K562 (cell line): ENCODE results near the gene TARM1. TPM values are rescaled to one million over a fixed set of nuclear protein-coding genes. Genes with fewer than 3 reads are reported as not detected.

Source experiments
- BHLHE40 ChIP-seq: IDR thresholded peaks from 2 replicates; pipeline ENCODE4 v1.6.1; 2011; ENCODE audit warnings: low read length, improper control_type of control experiment
- ELF2 ChIP-seq: fragments of 250-450 bp; sonication (Bioruptor Pico); IDR thresholded peaks from 2 replicates; pipeline ENCODE4 v1.5.0; 2021; ENCODE audit warnings: mild to moderate bottlenecking
- MXI1 ChIP-seq: IDR thresholded peaks from 2 replicates; pipeline ENCODE4 v1.6.1; 2011; ENCODE audit warnings: low read depth, mild to moderate bottlenecking, improper control_type of control experiment, low read length
- NR1H2 ChIP-seq: sonication (generic); formaldehyde crosslinking; IDR thresholded peaks from 2 replicates; pipeline ENCODE4 v1.4.0; 2020; ENCODE audit warnings: mild to moderate bottlenecking, missing genetic modification reagents
- SRF ChIP-seq, 2 experiments: fragments of 250-450, 450-650 bp in 1 of 2; sonication (Bioruptor Pico) in 1 of 2; sonication (generic) in 1 of 2; formaldehyde crosslinking; IDR thresholded peaks; 2 replicates each; pipeline versions ENCODE4 v1.5.0 to v1.5.1; 2020 to 2022; ENCODE audit warnings: mild to moderate bottlenecking in 1 of 2, missing genetic modification reagents in 1 of 2
- TAF15 ChIP-seq: fragments of 200-400 bp; formaldehyde crosslinking; IDR thresholded peaks from 2 replicates; pipeline ENCODE4 v1.6.1; 2017; ENCODE audit warnings: mild to moderate bottlenecking, low read depth, low read length, moderate library complexity
- ZBTB1 ChIP-seq: sonication (generic); formaldehyde crosslinking; IDR thresholded peaks from 2 replicates; pipeline ENCODE4 v1.8.1; 2023; ENCODE audit warnings: missing genetic modification reagents, low read depth, mild to moderate bottlenecking, borderline replicate concordance
- ZKSCAN8 ChIP-seq: fragments of 200-800 bp; sonication (Bioruptor generic); IDR thresholded peaks from 2 replicates; pipeline ENCODE4 v1.6.1; 2016; ENCODE audit warnings: missing genetic modification characterization, missing compliant biosample characterization
- ZNF224 ChIP-seq: sonication (generic); formaldehyde crosslinking; IDR thresholded peaks from 2 replicates; pipeline ENCODE4 v1.8.0; 2022; ENCODE audit warnings: mild to moderate bottlenecking, missing genetic modification reagents
- ZNF408 ChIP-seq: fragments of 250-450 bp; sonication (Bioruptor Pico); IDR thresholded peaks from 2 replicates; pipeline ENCODE4 v1.4.0; 2020; ENCODE audit warnings: low read depth, mild to moderate bottlenecking, moderate library complexity
- ZNF79 ChIP-seq: fragments of 250-450 bp; sonication (Bioruptor Pico); IDR thresholded peaks from 2 replicates; pipeline ENCODE4 v1.4.0; 2020; ENCODE audit warnings: low read depth, mild to moderate bottlenecking, moderate library complexity
- polyA plus RNA-seq, 8 experiments: library from polyadenylated mRNA; depleted of rRNA in 4 of 8; stranded (reverse) in 5 of 8; unstranded in 3 of 8; fragments of >200 nt; fragmentation: Nextera tagmentation in 2 of 8; fragmentation: Illumina TruSeq in 1 of 8; extraction: Ambion mirVana in 2 of 8; extraction: Trizol in 1 of 8; gene quantifications; 2 replicates each; pipeline versions ENCODE4 v1.2.1 to v1.2.3, GENCODE V29; 2011 to 2014; ENCODE audit warnings: inconsistent platforms in 1 of 8, missing spikeins in 1 of 8
- total RNA-seq, 7 experiments: library from RNA; depleted of rRNA in 6 of 7; stranded (reverse); fragments of >200 nt in 6 of 7; fragmentation: Illumina TruSeq in 2 of 7; extraction: Trizol in 2 of 7; gene quantifications; 2 replicates each; pipeline versions ENCODE4 v1.2.1 to v1.2.3, GENCODE V29; 2011 to 2021; ENCODE audit warnings: low replicate concordance in 1 of 7
- TF ChIP-seq, protein P1 (sequence below): fragments of 150-350 bp; IDR thresholded peaks from 2 replicates; pipeline ENCODE4 v1.6.1; 2014; ENCODE audit warnings: low read depth, mild to moderate bottlenecking, low read length, borderline replicate concordance
- TF ChIP-seq, protein P2 (sequence below): fragments of 250-450 bp; sonication (Bioruptor Pico); IDR thresholded peaks from 2 replicates; pipeline ENCODE4 v1.8.0; 2021; ENCODE audit warnings: borderline replicate concordance, mild to moderate bottlenecking, moderate library complexity; ENCODE audit not compliant: poor library complexity, severe bottlenecking

The TARM1 gene
- total and polyA plus RNA-seq, 9 of the 15 experiments (the other 6 are each of a cell fraction or from before 2014, with no cell fraction given): not detected

DNA sequence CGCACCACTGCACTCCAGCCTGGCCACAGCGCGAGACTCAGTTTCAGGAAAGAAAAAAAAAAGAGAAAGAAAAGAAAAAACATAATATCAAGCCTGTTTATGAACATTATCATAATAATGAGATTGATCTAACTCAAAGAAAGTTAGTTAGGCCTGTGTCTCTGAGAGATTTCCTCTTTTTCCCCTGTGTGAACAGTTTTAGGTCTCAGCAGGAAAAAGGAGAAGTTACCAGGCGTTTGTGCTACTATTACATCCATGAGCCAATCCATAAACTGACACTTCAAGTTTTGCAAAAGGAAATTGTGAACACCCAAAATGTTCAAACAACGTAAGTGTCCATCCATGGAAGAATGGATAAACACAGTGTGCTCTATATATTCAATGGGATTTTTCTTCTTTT, 3.8 kb downstream of the TARM1 start (continued):
- TF ChIP-seq, protein P1, sequence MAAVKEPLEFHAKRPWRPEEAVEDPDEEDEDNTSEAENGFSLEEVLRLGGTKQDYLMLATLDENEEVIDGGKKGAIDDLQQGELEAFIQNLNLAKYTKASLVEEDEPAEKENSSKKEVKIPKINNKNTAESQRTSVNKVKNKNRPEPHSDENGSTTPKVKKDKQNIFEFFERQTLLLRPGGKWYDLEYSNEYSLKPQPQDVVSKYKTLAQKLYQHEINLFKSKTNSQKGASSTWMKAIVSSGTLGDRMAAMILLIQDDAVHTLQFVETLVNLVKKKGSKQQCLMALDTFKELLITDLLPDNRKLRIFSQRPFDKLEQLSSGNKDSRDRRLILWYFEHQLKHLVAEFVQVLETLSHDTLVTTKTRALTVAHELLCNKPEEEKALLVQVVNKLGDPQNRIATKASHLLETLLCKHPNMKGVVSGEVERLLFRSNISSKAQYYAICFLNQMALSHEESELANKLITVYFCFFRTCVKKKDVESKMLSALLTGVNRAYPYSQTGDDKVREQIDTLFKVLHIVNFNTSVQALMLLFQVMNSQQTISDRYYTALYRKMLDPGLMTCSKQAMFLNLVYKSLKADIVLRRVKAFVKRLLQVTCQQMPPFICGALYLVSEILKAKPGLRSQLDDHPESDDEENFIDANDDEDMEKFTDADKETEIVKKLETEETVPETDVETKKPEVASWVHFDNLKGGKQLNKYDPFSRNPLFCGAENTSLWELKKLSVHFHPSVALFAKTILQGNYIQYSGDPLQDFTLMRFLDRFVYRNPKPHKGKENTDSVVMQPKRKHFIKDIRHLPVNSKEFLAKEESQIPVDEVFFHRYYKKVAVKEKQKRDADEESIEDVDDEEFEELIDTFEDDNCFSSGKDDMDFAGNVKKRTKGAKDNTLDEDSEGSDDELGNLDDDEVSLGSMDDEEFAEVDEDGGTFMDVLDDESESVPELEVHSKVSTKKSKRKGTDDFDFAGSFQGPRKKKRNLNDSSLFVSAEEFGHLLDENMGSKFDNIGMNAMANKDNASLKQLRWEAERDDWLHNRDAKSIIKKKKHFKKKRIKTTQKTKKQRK: no peak
- TF ChIP-seq BHLHE40 (no peak), TAF15 (no peak), ZNF224 (CRISPR knock-in tag) (no peak), ZNF408 (no peak), SRF (CRISPR knock-in tag; IDR thresholded peaks at IDR 0.05) (no peak), ZKSCAN8 (no peak), ZNF79 (no peak), NR1H2 (CRISPR knock-in tag) (no peak), MXI1 (no peak), ZBTB1 (CRISPR knock-in tag) (no peak), ELF2 (CRISPR knock-in tag) (no peak)
- TF ChIP-seq, protein P2, sequence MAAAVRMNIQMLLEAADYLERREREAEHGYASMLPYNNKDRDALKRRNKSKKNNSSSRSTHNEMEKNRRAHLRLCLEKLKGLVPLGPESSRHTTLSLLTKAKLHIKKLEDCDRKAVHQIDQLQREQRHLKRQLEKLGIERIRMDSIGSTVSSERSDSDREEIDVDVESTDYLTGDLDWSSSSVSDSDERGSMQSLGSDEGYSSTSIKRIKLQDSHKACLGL (CRISPR knock-in tag): no peak
